Upper lobe of left lung (tissue), 6 donors: Measurements from ENCODE around the gene CLDN15. TPM values are rescaled to one million over a fixed set of nuclear protein-coding genes. Genes with fewer than 3 reads are reported as not detected.
"Not testable (repeated sequence)": the region's sequence is repeated elsewhere in the genome, so short reads cannot be mapped to it uniquely, and the experiment has no call there.

ENCODE experiments used
- ATAC-seq, 2 donors: fragments of 200-7000 bp; cut with Tn5 transposase; one replicate each; pipeline ENCODE4 v1.9.1; 2022; ENCODE audit warnings: mild to moderate bottlenecking in 2 of 2, moderate library complexity in 2 of 2; ENCODE audit not compliant: low FRiP score in 2 of 2
- DNase-seq, 2 donors: peaks; one replicate each; pipeline ENCODE4 v3.0.0-alpha.2; 2019 to 2020
- H3K27ac ChIP-seq, 4 donors: fragments of 200-600 bp; sonication (generic); one replicate each; pipeline ENCODE4 v1.5.1; 2016 to 2019
- H3K27me3 ChIP-seq, 4 donors: fragments of 200-600 bp; sonication (generic); one replicate each; pipeline ENCODE4 v1.5.1; 2017 to 2019
- H3K36me3 ChIP-seq, 4 donors: fragments of 200-600 bp; sonication (generic); one replicate each; pipeline ENCODE4 v1.5.1; 2016 to 2019
- H3K4me1 ChIP-seq, 4 donors: fragments of 200-600 bp; sonication (generic); one replicate each; pipeline ENCODE4 v1.5.1; 2018 to 2019
- H3K4me3 ChIP-seq, 4 donors: fragments of 200-600 bp; sonication (generic); one replicate each; pipeline ENCODE4 v1.5.1; 2017 to 2019; ENCODE audit warnings: mild to moderate bottlenecking in 2 of 4, moderate library complexity in 1 of 4
- H3K9me3 ChIP-seq, 4 donors: fragments of 200-600 bp; sonication (generic); one replicate each; pipeline ENCODE4 v1.5.1; 2018 to 2019
- CTCF ChIP-seq, 6 experiments: fragments of 450-650 bp in 4 of 6; fragments of 200-600 bp in 2 of 6; sonication (generic) in 2 of 6; IDR thresholded peaks; one replicate each; pipeline ENCODE4 v1.5.1; 2016 to 2019; ENCODE audit warnings: antibody characterized with exemption in 6 of 6
- EP300 ChIP-seq, 4 donors: sonication (generic); formaldehyde crosslinking; IDR thresholded peaks; one replicate each; pipeline ENCODE4 v1.5.1; 2017; ENCODE audit warnings: antibody characterized with exemption in 4 of 4, control low read depth in 2 of 4
- POLR2A ChIP-seq, 4 donors: fragments of 450-650 bp; IDR thresholded peaks; one replicate each; pipeline ENCODE4 v1.5.1; 2016 to 2017; ENCODE audit warnings: antibody characterized with exemption in 4 of 4, mild to moderate bottlenecking in 2 of 4
- POLR2AphosphoS5 ChIP-seq, 2 donors: sonication (generic); formaldehyde crosslinking; IDR thresholded peaks; one replicate each; pipeline ENCODE4 v1.5.1; 2017; ENCODE audit warnings: antibody characterized with exemption in 2 of 2
- WGBS, 2 donors: methylation state at CpG; one replicate each; pipeline ENCODE4 v1.1.5; 2017 to 2018; 5-methylcytosine and 5-hydroxymethylcytosine counted together
- total RNA-seq, 6 donors: library from RNA; depleted of rRNA in 4 of 6; stranded (reverse); fragments of >200 nt in 4 of 6; gene quantifications; one replicate each; pipeline versions ENCODE4 v1.1.0 to v1.2.1, GENCODE V29; 2016 to 2021
- donor health status: DM: no; HTN: no; CAD: no; lungs with moderate emphysema.
- donor health status: DM: no; HTN: yes; CAD: no; lungs with severe emphysema.

The CLDN15 gene
- total RNA-seq, 6 donors from 2014 or later: 6.0 to 31.4 (median 8.8) TPM

DNA sequence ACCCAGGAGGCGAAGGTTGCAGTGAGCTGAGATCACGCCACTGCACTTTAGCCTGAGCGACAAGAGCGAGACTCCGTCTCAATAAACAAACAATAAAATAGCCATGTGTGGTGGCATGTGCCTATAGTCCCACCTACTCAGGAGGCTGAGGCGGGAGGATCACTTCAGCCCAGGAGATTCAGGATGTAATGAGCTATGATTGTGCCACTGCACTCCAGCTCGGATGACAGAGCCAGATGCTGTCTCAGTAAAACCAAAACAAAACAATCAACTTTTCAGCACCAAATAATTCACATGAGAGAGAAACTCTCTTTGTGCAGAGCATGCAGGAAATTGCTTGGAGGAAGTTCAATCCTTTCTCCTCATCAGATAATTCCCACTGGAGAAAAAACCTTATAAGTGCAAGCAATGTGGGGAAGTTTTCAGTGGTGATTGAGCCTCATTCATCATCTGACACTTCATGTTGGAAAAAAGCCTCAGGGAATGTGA, 20.7 kb upstream of the CLDN15 start:
- DNase-seq (no peak), ATAC-seq (no peak)
- Histone ChIP-seq H3K36me3 (no peaks in the 10 kb centered on the region), H3K4me1 (no peaks in the 10 kb centered on the region), H3K9me3 (no peaks in the 10 kb centered on the region), H3K4me3 (no peak overlapping the region), H3K27me3 (no peaks in the 10 kb centered on the region), H3K27ac (no peak overlapping the region)
- WGBS, 2 donors: 54 to 58% methylated on average over 7 of the region's 7 CpGs
- TF ChIP-seq EP300 (IDR thresholded peaks at IDR 0.05) (no peak), POLR2A (IDR thresholded peaks at IDR 0.05) (no peak), POLR2AphosphoS5 (IDR thresholded peaks at IDR 0.05) (no peak), CTCF (IDR thresholded peaks at IDR 0.05) (no peak)

- H3K36me3 ChIP-seq: no peaks in the 10 kb centered on the region
- ATAC-seq (no peak), DNase-seq (no peak)
- H3K4me3 ChIP-seq: no peak overlapping the region
- TF ChIP-seq POLR2A (IDR thresholded peaks at IDR 0.05) (no peak), POLR2AphosphoS5 (IDR thresholded peaks at IDR 0.05) (no peak), CTCF (IDR thresholded peaks at IDR 0.05) (no peak), EP300 (IDR thresholded peaks at IDR 0.05) (no peak)
- H3K9me3 ChIP-seq: no peaks in the 10 kb centered on the region
- no peak overlapping the region for H3K27ac ChIP-seq
- WGBS, 2 donors: 62 to 65% methylated on average over 4 of the region's 4 CpGs
- peaks cover 7 to 14% (median 13%) of the 10 kb centered on the region in 4 donors for H3K4me1 ChIP-seq
- no peaks in the 10 kb centered on the region for H3K27me3 ChIP-seq
Observed at GRCh38 chr7:101255796-101256195, 18.2 kb upstream of the CLDN15 start.

DNA sequence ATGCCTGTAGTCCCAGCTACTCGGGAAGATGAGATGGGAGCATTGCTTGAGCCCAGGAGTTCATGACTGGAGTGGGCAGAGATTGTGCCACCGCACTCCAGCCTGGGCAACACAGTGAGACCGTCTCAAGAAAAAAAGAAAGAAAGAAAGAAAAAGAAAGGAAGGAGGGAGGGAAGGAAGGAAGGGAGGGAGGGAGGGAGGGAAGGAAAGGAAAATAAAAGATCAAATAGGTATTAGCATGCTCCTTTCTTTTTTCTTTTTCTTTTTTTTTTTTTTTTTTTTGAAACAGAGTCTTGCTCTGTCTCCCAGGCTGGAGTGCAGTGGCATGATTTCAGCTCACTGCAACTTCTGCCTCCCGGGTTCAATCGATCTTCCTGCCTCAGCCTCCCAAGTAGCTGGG, 15.6 kb upstream of the CLDN15 start:
- H3K27ac ChIP-seq, ATAC-seq, H3K9me3 ChIP-seq, H3K27me3 ChIP-seq, H3K4me3 ChIP-seq, DNase-seq: not testable (repeated sequence)
- Histone ChIP-seq H3K36me3 (peaks cover 0 to 11% (median 10%) of the 10 kb centered on the region in 4 donors), H3K4me1 (peaks cover 12 to 25% (median 23%) of the 10 kb centered on the region in 4 donors)
- 87 to 88% methylated on average over 5 of the region's 5 CpGs for WGBS, 2 donors

- Histone ChIP-seq H3K36me3 (peaks cover 0 to 17% (median 13%) of the 10 kb centered on the region in 4 donors), H3K4me1 (peaks cover 12 to 25% (median 23%) of the 10 kb centered on the region in 4 donors), H3K9me3 (no peaks in the 10 kb centered on the region), H3K4me3 (peak overlapping the region; percentile 64 to 98 (median 80)), H3K27me3 (no peaks in the 10 kb centered on the region), H3K27ac (peak overlapping the region; percentile 75 to 87 (median 80))
- TF ChIP-seq EP300 (IDR thresholded peaks at IDR 0.05) (no peak), POLR2AphosphoS5 (IDR thresholded peaks at IDR 0.05) (peak; percentile 73 to 78), POLR2A (IDR thresholded peaks at IDR 0.05) (peak in 3 of 4 donors; percentile 29 to 71 (median 53)), CTCF (IDR thresholded peaks at IDR 0.05) (no peak)
- WGBS, 2 donors: 0 to 1% methylated on average over 38 to 55 of the region's 55 CpGs
- ATAC-seq (peak; percentile 100), DNase-seq (peak; percentile 99)
Observed at GRCh38 chr7:101251871-101252659, 14.5 kb upstream of the CLDN15 start.

- Histone ChIP-seq H3K9me3 (no peaks in the 10 kb centered on the region), H3K4me1 (peaks cover 20 to 34% (median 28%) of the 10 kb centered on the region in 4 donors), H3K27me3 (no peaks in the 10 kb centered on the region), H3K27ac (no peak overlapping the region), H3K4me3 (no peak overlapping the region), H3K36me3 (peaks cover 0 to 21% (median 13%) of the 10 kb centered on the region in 4 donors)
- DNase-seq: no peak
- no peak for TF ChIP-seq POLR2A (IDR thresholded peaks at IDR 0.05)
- 86 to 87% methylated on average over 3 of the region's 3 CpGs for WGBS, 2 donors
- ATAC-seq: no peak
Observed at GRCh38 chr7:101250324-101250723, 12.7 kb upstream of the CLDN15 start.
